ENCODE measurements around the gene RNF212.

GRCh38 chr4:1093391-1094335 is 19.7 kb downstream of the RNF212 start:
- TF ChIP-seq CTCF (IDR thresholded peaks at IDR 0.05) (no peak), EP300 (IDR thresholded peaks at IDR 0.05) (no peak), POLR2A (IDR thresholded peaks at IDR 0.05) (no peak)

Data from upper lobe of left lung (tissue), 4 donors.